H1 (cell line): ENCODE measurements around the gene BMPR1A. TPM values are rescaled to one million over a fixed set of nuclear protein-coding genes. Genes with fewer than 3 reads are reported as not detected.
"Not testable (repeated sequence)": the region's sequence is repeated elsewhere in the genome, so short reads cannot be mapped to it uniquely, and the experiment has no call there.

Experiments
- CTCF ChIA-PET: fragments of 300-600 bp; sonication (Branson Sonifier 250); formaldehyde crosslinking; loops from one replicate; lab custom pipeline; 2021; ENCODE audit not compliant: partially characterized antibody; lab: Charles Lee
- POLR2A ChIA-PET: fragments of 300-600 bp; sonication (Branson Sonifier 250); formaldehyde crosslinking; loops from one replicate; lab custom pipeline; 2021; ENCODE audit warnings: inconsistent platforms; ENCODE audit not compliant: partially characterized antibody; lab: Charles Lee
- DNase-seq, 2 experiments: peaks; one replicate each; pipeline versions ENCODE4 v3.0.0 to v3.0.0-alpha.2; 2010 to 2022; ENCODE audit warnings: low spot score in 2 of 2, low read depth in 1 of 2, mixed read lengths in 1 of 2
- FAIRE-seq: peaks from 2 replicates; lab custom pipeline; 2011; peaks lifted over from hg19 to GRCh38; lab: Jason Lieb, UNC
- H2AFZ ChIP-seq: 2 replicates; pipeline ENCODE4 v1.8.1; 2012; ENCODE audit warnings: low read length, inconsistent platforms
- H2AK5ac ChIP-seq: 2 replicates; pipeline ENCODE4 v1.6.1; 2013; ENCODE audit warnings: low read depth, low read length
- H2BK120ac ChIP-seq: replicated peaks from 2 replicates; pipeline ENCODE3; 2013; ENCODE audit warnings: low read depth, low read length, inconsistent platforms
- H2BK12ac ChIP-seq: 2 replicates; pipeline ENCODE4 v1.6.1; 2013; ENCODE audit warnings: low read depth, low read length
- H2BK15ac ChIP-seq: 2 replicates; pipeline ENCODE4 v1.6.1; 2013; ENCODE audit warnings: low read length
- H2BK20ac ChIP-seq: 2 replicates; pipeline ENCODE4 v1.6.1; 2013; ENCODE audit warnings: low read length
- H2BK5ac ChIP-seq: 2 replicates; pipeline ENCODE4 v1.6.1; 2013; ENCODE audit warnings: low read depth, low read length
- H3K14ac ChIP-seq: 2 replicates; pipeline ENCODE4 v1.6.1; 2013; ENCODE audit warnings: inconsistent platforms; ENCODE audit not compliant: insufficient read length
- H3K18ac ChIP-seq: 2 replicates; pipeline ENCODE4 v1.6.1; 2013; ENCODE audit warnings: low read length; ENCODE audit errors: extremely low read depth
- H3K23ac ChIP-seq: 2 replicates; pipeline ENCODE4 v1.6.1; 2013; ENCODE audit warnings: inconsistent platforms; ENCODE audit not compliant: insufficient read length
- H3K23me2 ChIP-seq: 2 replicates; pipeline ENCODE4 v1.6.1; 2013; ENCODE audit warnings: low read depth, low read length
- H3K27ac ChIP-seq: 2 replicates; pipeline ENCODE4 v1.6.1; 2011; ENCODE audit warnings: low read depth, low read length, inconsistent platforms
- H3K27me3 ChIP-seq, 4 experiments: replicated peaks in 1 of 4; 1 replicate in 1 of 4; 2 replicates in 3 of 4; pipeline versions ENCODE4 v1.6.1 to v1.8.1; 2011 to 2013; ENCODE audit warnings: low read length in 3 of 4, mild to moderate bottlenecking in 3 of 4, inconsistent platforms in 2 of 4, mixed read lengths in 2 of 4, moderate library complexity in 1 of 4; ENCODE audit not compliant: control insufficient read depth in 3 of 4, insufficient read depth in 3 of 4; ENCODE audit errors: extremely low read depth in 1 of 4
- H3K36me3 ChIP-seq, 4 experiments: 2 replicates each; pipeline versions ENCODE4 v1.6.1 to v1.8.1; 2011 to 2013; ENCODE audit warnings: mild to moderate bottlenecking in 4 of 4, low read length in 3 of 4, moderate library complexity in 2 of 4, control low read depth in 1 of 4, inconsistent platforms in 1 of 4; ENCODE audit not compliant: insufficient read depth in 4 of 4, control insufficient read depth in 2 of 4
- H3K4ac ChIP-seq: replicated peaks from 2 replicates; pipeline ENCODE3; 2013; ENCODE audit warnings: low read length, low read depth, mixed read lengths, inconsistent platforms; ENCODE audit not compliant: insufficient read length
- H3K4me1 ChIP-seq, 4 experiments: replicated peaks in 1 of 4; 1 replicate in 1 of 4; 2 replicates in 3 of 4; pipeline versions ENCODE4 v1.6.1 to v1.8.1; 2011 to 2013; ENCODE audit warnings: low read length in 3 of 4, inconsistent platforms in 2 of 4, mixed read lengths in 1 of 4; ENCODE audit not compliant: insufficient read depth in 4 of 4, control insufficient read depth in 3 of 4
- H3K4me2 ChIP-seq, 2 experiments: 2 replicates each; pipeline versions ENCODE4 v1.6.1 to v1.8.1; 2011 to 2013; ENCODE audit warnings: low read depth in 2 of 2, low read length in 2 of 2, control low read depth in 1 of 2, inconsistent platforms in 1 of 2, mild to moderate bottlenecking in 1 of 2; ENCODE audit not compliant: insufficient read depth in 1 of 2
- H3K4me3 ChIP-seq, 4 experiments: fragments of 200-600, 300-600 bp in 1 of 4; sonication (generic), shearing (Covaris generic), sonication (Bioruptor Twin) in 1 of 4; 2 replicates each; pipeline versions ENCODE4 v1.5.1 to v1.8.1; 2011 to 2016; ENCODE audit warnings: low read length in 4 of 4, low read depth in 3 of 4, control low read depth in 2 of 4, inconsistent platforms in 2 of 4, mild to moderate bottlenecking in 2 of 4, mixed read lengths in 1 of 4, moderate library complexity in 1 of 4; ENCODE audit not compliant: insufficient read depth in 2 of 4; ENCODE audit errors: extremely low read depth in 1 of 4
- H3K56ac ChIP-seq: replicated peaks from 2 replicates; pipeline ENCODE3; 2013; ENCODE audit warnings: low read depth, mild to moderate bottlenecking, mixed read lengths, low read length, inconsistent platforms; ENCODE audit not compliant: insufficient read length
- H3K79me1 ChIP-seq: 2 replicates; pipeline ENCODE4 v1.6.1; 2013; ENCODE audit warnings: low read depth, low read length, control low read depth
- H3K79me2 ChIP-seq, 2 experiments: 2 replicates each; pipeline versions ENCODE4 v1.6.1 to v1.8.1; 2012 to 2013; ENCODE audit warnings: low read length in 2 of 2, mild to moderate bottlenecking in 2 of 2, inconsistent platforms in 1 of 2; ENCODE audit not compliant: insufficient read depth in 2 of 2, control insufficient read depth in 1 of 2
- H3K9ac ChIP-seq, 4 experiments: replicated peaks in 1 of 4; 1 replicate in 1 of 4; 2 replicates in 3 of 4; pipeline versions ENCODE4 v1.6.1 to v1.8.1; 2011 to 2013; ENCODE audit warnings: low read depth in 3 of 4, low read length in 3 of 4, control low read depth in 2 of 4, mild to moderate bottlenecking in 2 of 4, moderate library complexity in 2 of 4, inconsistent platforms in 1 of 4; ENCODE audit errors: extremely low read depth in 1 of 4
- H3K9me3 ChIP-seq, 2 experiments: 2 replicates each; pipeline versions ENCODE4 v1.6.1 to v1.8.1; 2012 to 2013; ENCODE audit warnings: mild to moderate bottlenecking in 2 of 2, moderate library complexity in 2 of 2, control low read depth in 1 of 2, inconsistent platforms in 1 of 2, low read depth in 1 of 2, low read length in 1 of 2, mixed read lengths in 1 of 2; ENCODE audit not compliant: insufficient read depth in 2 of 2
- H4K20me1 ChIP-seq, 2 experiments: replicated peaks in 1 of 2; 2 replicates each; pipeline versions ENCODE3 to v1.8.1; 2011 to 2013; ENCODE audit warnings: inconsistent platforms in 2 of 2, low read length in 2 of 2, mild to moderate bottlenecking in 1 of 2; ENCODE audit not compliant: insufficient read depth in 2 of 2, control insufficient read depth in 1 of 2
- H4K5ac ChIP-seq: 2 replicates; pipeline ENCODE4 v1.6.1; 2013; ENCODE audit warnings: low read length, low read depth, mixed read lengths, inconsistent platforms; ENCODE audit not compliant: insufficient read length
- H4K8ac ChIP-seq: 2 replicates; pipeline ENCODE4 v1.8.0; 2013; ENCODE audit warnings: mild to moderate bottlenecking, moderate library complexity, low read length, inconsistent platforms; ENCODE audit not compliant: insufficient read depth; ENCODE audit errors: extremely low read depth
- H4K91ac ChIP-seq: replicated peaks from 2 replicates; pipeline ENCODE3; 2013; ENCODE audit warnings: low read length, mixed read lengths, inconsistent platforms; ENCODE audit not compliant: insufficient read length
- WGBS, 2 experiments: shearing (Covaris generic) in 1 of 2; methylation state at CpG; one replicate each; pipeline versions ENCODE4 v1.1.6 to v1.1.7; 2013 to 2015; ENCODE audit warnings: low lambda C conversion rate in 2 of 2, mixed read lengths in 2 of 2, inconsistent platforms in 1 of 2, low coverage in 1 of 2, missing lambda C conversion rate in 1 of 2; ENCODE audit not compliant: insufficient replicate concordance in 2 of 2, insufficient coverage in 1 of 2, insufficient read length in 1 of 2; ENCODE audit errors: extremely low coverage in 1 of 2, missing lambda C conversion rate in 1 of 2; 5-methylcytosine and 5-hydroxymethylcytosine counted together
- polyA plus RNA-seq, 7 experiments: library from polyadenylated mRNA; depleted of rRNA in 3 of 7; stranded (reverse) in 5 of 7; unstranded in 2 of 7; fragments of >200 nt in 5 of 7; fragments of 200-250 nt in 2 of 7; gene quantifications; 1 replicate in 5 of 7; 2 replicates in 1 of 7; 4 replicates in 1 of 7; pipeline versions ENCODE4 v1.2.1 to v1.2.3, GENCODE V29; 2011 to 2013; ENCODE audit warnings: missing spikeins in 2 of 7, mixed read lengths in 2 of 7
- total RNA-seq: library from RNA; stranded (reverse); fragmentation: NEBNext Ultra II Directional; extraction: Animal tissue kit (Norgen Biotek cat#: 25700); gene quantifications from 2 replicates; pipeline ENCODE4 v1.2.1, GENCODE V29; 2021

BMPR1A gene
- total and polyA plus RNA-seq, 2 of the 8 experiments (the other 6 are each of a cell fraction or from before 2014, with no cell fraction given): 34.4 to 129 TPM

GRCh38 chr10:86940076-86940475, 183.7 kb downstream of the BMPR1A start:
- CTCF ChIA-PET: interaction anchor here (0.6 to 26.4 kb wide), 32 partner anchors 8 to 550 kb away, joined by 3 to 975 read pairs (median 4); partner anchors contain the start of genes ADIRF, GLUD1, LDB3 and MMRN2
- H3K23ac ChIP-seq, H2BK20ac ChIP-seq: not testable (repeated sequence)

More at GRCh38 chr10:86940076-86940475, 183.7 kb downstream of the BMPR1A start:
- not testable (repeated sequence) for H3K27ac ChIP-seq, H2AFZ ChIP-seq, H3K9ac ChIP-seq, H3K79me1 ChIP-seq, H3K56ac ChIP-seq, DNase-seq, H3K14ac ChIP-seq, H3K4me1 ChIP-seq, H3K4me2 ChIP-seq, H2BK12ac ChIP-seq, H4K91ac ChIP-seq, H3K4ac ChIP-seq, H2BK5ac ChIP-seq, H3K79me2 ChIP-seq, FAIRE-seq, H3K27me3 ChIP-seq, H3K18ac ChIP-seq, H2AK5ac ChIP-seq, H2BK15ac ChIP-seq, H3K36me3 ChIP-seq, H4K8ac ChIP-seq, H4K5ac ChIP-seq, H3K4me3 ChIP-seq, H3K9me3 ChIP-seq, H4K20me1 ChIP-seq, H2BK120ac ChIP-seq, H3K23me2 ChIP-seq
- WGBS, 2 experiments: 93% methylated on average over 16 of the region's 16 CpGs; no CpG with 5 or more reads in 1 of the 2 experiments
- POLR2A ChIA-PET: interaction anchor here (1.7 to 2.3 kb wide), 3 partner anchors 18 to 28 kb away, joined by 3 to 8 read pairs (median 6); partner anchors contain the start of gene SNCG
